GM23248 (cell line): ENCODE results near the gene FHAD1. TPM values are rescaled to one million over a fixed set of nuclear protein-coding genes. Genes with fewer than 3 reads are reported as not detected.

Experiments
- DNase-seq: peaks from one replicate; pipeline ENCODE4 v3.0.0-alpha.2; 2015
- H2AFZ ChIP-seq: fragments of 200-600 bp; sonication (generic); 2 replicates; pipeline ENCODE4 v1.6.1; 2016; ENCODE audit warnings: antibody characterized with exemption
- H3F3A ChIP-seq: fragments of 200-600 bp; sonication (generic); 2 replicates; pipeline ENCODE4 v1.6.1; 2016; ENCODE audit warnings: mild to moderate bottlenecking, antibody characterized with exemption, mixed run types; ENCODE audit not compliant: insufficient read depth
- H3K27ac ChIP-seq: fragments of 200-600 bp; sonication (generic); 2 replicates; pipeline ENCODE4 v1.5.1; 2016; ENCODE audit warnings: mild to moderate bottlenecking
- H3K27me3 ChIP-seq: fragments of 200-600 bp; sonication (generic); replicated peaks from 2 replicates; pipeline ENCODE4 v1.6.1; 2016; ENCODE audit warnings: mild to moderate bottlenecking; ENCODE audit not compliant: insufficient read depth
- H3K36me3 ChIP-seq: fragments of 200-600 bp; sonication (generic); 2 replicates; pipeline ENCODE4 v1.6.1; 2016; ENCODE audit warnings: low read depth, mild to moderate bottlenecking
- H3K4me1 ChIP-seq: fragments of 200-600 bp; sonication (generic); 2 replicates; pipeline ENCODE4 v1.6.1; 2016; ENCODE audit warnings: mild to moderate bottlenecking; ENCODE audit not compliant: insufficient read depth
- H3K4me2 ChIP-seq: fragments of 200-600 bp; sonication (generic); one replicate; pipeline ENCODE4 v1.6.1; 2016; ENCODE audit warnings: mild to moderate bottlenecking; ENCODE audit not compliant: unreplicated experiment
- H3K4me3 ChIP-seq: fragments of 200-600 bp; sonication (generic); 2 replicates; pipeline ENCODE4 v1.5.1; 2016; ENCODE audit warnings: mild to moderate bottlenecking
- H3K79me2 ChIP-seq: fragments of 200-600 bp; sonication (generic); 2 replicates; pipeline ENCODE4 v1.6.1; 2016; ENCODE audit warnings: mild to moderate bottlenecking; ENCODE audit not compliant: insufficient read depth
- H3K9ac ChIP-seq: fragments of 200-600 bp; sonication (generic); 2 replicates; pipeline ENCODE4 v1.6.1; 2016; ENCODE audit warnings: mild to moderate bottlenecking
- H3K9me2 ChIP-seq: fragments of 200-600 bp; sonication (generic); 2 replicates; pipeline ENCODE4 v1.6.1; 2016; ENCODE audit warnings: mixed run types, mild to moderate bottlenecking, moderate library complexity; ENCODE audit not compliant: insufficient read depth
- H3K9me3 ChIP-seq: fragments of 200-600 bp; sonication (generic); one replicate; pipeline ENCODE4 v1.6.1; 2017; ENCODE audit warnings: low read depth
- H4K20me1 ChIP-seq: fragments of 200-600 bp; sonication (generic); 2 replicates; pipeline ENCODE4 v1.6.0; 2016; ENCODE audit not compliant: insufficient read depth
- EZH2 ChIP-seq: fragments of 200-600 bp; sonication (generic); IDR thresholded peaks from 2 replicates; pipeline ENCODE4 v1.6.1; 2018; ENCODE audit warnings: antibody characterized with exemption, mild to moderate bottlenecking; ENCODE audit not compliant: insufficient read depth, poor library complexity, severe bottlenecking
- EZH2phosphoT487 ChIP-seq: fragments of 200-600 bp; sonication (generic); IDR thresholded peaks from 2 replicates; pipeline ENCODE4 v1.6.1; 2018; ENCODE audit warnings: antibody characterized with exemption, moderate library complexity, mild to moderate bottlenecking, low read depth; ENCODE audit not compliant: insufficient read depth
- WGBS, 2 experiments: methylation state at CpG; one replicate each; pipeline ENCODE4 v1.1.6; 2015 to 2017; ENCODE audit warnings: low lambda C conversion rate in 2 of 2, low coverage in 1 of 2; ENCODE audit errors: missing lambda C conversion rate in 2 of 2; 5-methylcytosine and 5-hydroxymethylcytosine counted together
- in situ Hi-C: fragments of 300-500 bp; cut with MboI; formaldehyde crosslinking; loops from 2 replicates; pipeline ENCODE4 v1.15.0; 2020
- polyA plus RNA-seq: library from polyadenylated mRNA; unstranded; fragments of >200 nt; fragmentation: Nextera tagmentation; extraction: Ambion mirVana; gene quantifications from 2 replicates; pipeline ENCODE4 v1.2.1, GENCODE V29; 2016
- total RNA-seq: library from RNA; depleted of rRNA; stranded (reverse); fragments of >200 nt; shearing (Covaris generic); gene quantifications from 2 replicates; pipeline ENCODE4 v1.2.3, GENCODE V29; 2014

FHAD1 gene
- total and polyA plus RNA-seq, 2 experiments from 2014 or later: 0.24 TPM; not detected in 1

- Histone ChIP-seq H3K9me3 (no peaks in the 10 kb centered on the region), H3K4me3 (no peak overlapping the region), H3K9ac (no peak overlapping the region), H3K27me3 (no peaks in the 10 kb centered on the region), H3K4me2 (no peak overlapping the region), H3K36me3 (no peaks in the 10 kb centered on the region), H2AFZ (no peak overlapping the region), H3K4me1 (no peaks in the 10 kb centered on the region), H3K27ac (no peak overlapping the region), H3F3A (no peaks in the 10 kb centered on the region), H4K20me1 (no peaks in the 10 kb centered on the region), H3K79me2 (no peaks in the 10 kb centered on the region), H3K9me2 (no peaks in the 10 kb centered on the region)
- no peak for TF ChIP-seq EZH2
- TF ChIP-seq EZH2phosphoT487: no peak
- DNase-seq: no peak
- in situ Hi-C loops: no loop called here
- 89 to 92% methylated on average over 12 of the region's 12 CpGs for WGBS, 2 experiments
These were observed 27.0 kb upstream of the FHAD1 start for GRCh38 chr1:15220024-15220392.

- no peak for DNase-seq
- WGBS, 2 experiments: 89 to 94% methylated on average over 7 of the region's 7 CpGs
- no peaks in the 10 kb centered on the region for H3K36me3 ChIP-seq
- no peaks in the 10 kb centered on the region for H3F3A ChIP-seq
- no peaks in the 10 kb centered on the region for H3K4me1 ChIP-seq
- no peak overlapping the region for H3K9ac ChIP-seq
- no peaks in the 10 kb centered on the region for H3K9me2 ChIP-seq
- no peak overlapping the region for H3K27ac ChIP-seq
- H3K79me2 ChIP-seq: no peaks in the 10 kb centered on the region
- H2AFZ ChIP-seq: no peak overlapping the region
- no peak overlapping the region for H3K4me2 ChIP-seq
- no peaks in the 10 kb centered on the region for H3K9me3 ChIP-seq
- H3K4me3 ChIP-seq: no peak overlapping the region
- in situ Hi-C loops: no loop called here
- H3K27me3 ChIP-seq: no peaks in the 10 kb centered on the region
- H4K20me1 ChIP-seq: no peaks in the 10 kb centered on the region
- TF ChIP-seq EZH2phosphoT487 (no peak), EZH2 (no peak)
These were observed 26.1 kb upstream of the FHAD1 start for GRCh38 chr1:15220825-15221431.

- TF ChIP-seq EZH2 (no peak), EZH2phosphoT487 (no peak)
- H3K9me2 ChIP-seq: no peaks in the 10 kb centered on the region
- H3K79me2 ChIP-seq: no peaks in the 10 kb centered on the region
- no peak overlapping the region for H3K4me2 ChIP-seq
- no peaks in the 10 kb centered on the region for H3K36me3 ChIP-seq
- no peaks in the 10 kb centered on the region for H3K9me3 ChIP-seq
- 70 to 79% methylated on average over 3 to 4 of the region's 4 CpGs for WGBS, 2 experiments
- H3K4me3 ChIP-seq: no peak overlapping the region
- no peaks in the 10 kb centered on the region for H3K4me1 ChIP-seq
- no peak overlapping the region for H2AFZ ChIP-seq
- no peaks in the 10 kb centered on the region for H4K20me1 ChIP-seq
- no peak for DNase-seq
- H3K27ac ChIP-seq: no peak overlapping the region
- H3K9ac ChIP-seq: no peak overlapping the region
- in situ Hi-C loops: no loop called here
- no peaks in the 10 kb centered on the region for H3F3A ChIP-seq
- no peaks in the 10 kb centered on the region for H3K27me3 ChIP-seq
These were observed 24.2 kb upstream of the FHAD1 start for GRCh38 chr1:15222653-15223303.

- Histone ChIP-seq H3K4me2 (no peak overlapping the region), H3K36me3 (no peaks in the 10 kb centered on the region), H3K79me2 (no peaks in the 10 kb centered on the region), H4K20me1 (no peaks in the 10 kb centered on the region), H3K27ac (no peak overlapping the region), H3K9me2 (no peaks in the 10 kb centered on the region), H3K9me3 (no peaks in the 10 kb centered on the region), H3K4me1 (no peaks in the 10 kb centered on the region), H3K9ac (no peak overlapping the region), H3K27me3 (no peaks in the 10 kb centered on the region), H3F3A (no peaks in the 10 kb centered on the region), H3K4me3 (no peak overlapping the region), H2AFZ (no peak overlapping the region)
- TF ChIP-seq EZH2phosphoT487 (no peak), EZH2 (no peak)
- in situ Hi-C loops: no loop called here
- no peak for DNase-seq
- 82 to 83% methylated on average over 8 of the region's 8 CpGs for WGBS, 2 experiments
These were observed 22.7 kb upstream of the FHAD1 start for GRCh38 chr1:15224259-15224869.
